Measurements from ENCODE around the gene OR10A3.

GRCh38 chr11:7967097-7967496 lies 25.6 kb upstream of the OR10A3 start:
- TF ChIP-seq, protein P1, sequence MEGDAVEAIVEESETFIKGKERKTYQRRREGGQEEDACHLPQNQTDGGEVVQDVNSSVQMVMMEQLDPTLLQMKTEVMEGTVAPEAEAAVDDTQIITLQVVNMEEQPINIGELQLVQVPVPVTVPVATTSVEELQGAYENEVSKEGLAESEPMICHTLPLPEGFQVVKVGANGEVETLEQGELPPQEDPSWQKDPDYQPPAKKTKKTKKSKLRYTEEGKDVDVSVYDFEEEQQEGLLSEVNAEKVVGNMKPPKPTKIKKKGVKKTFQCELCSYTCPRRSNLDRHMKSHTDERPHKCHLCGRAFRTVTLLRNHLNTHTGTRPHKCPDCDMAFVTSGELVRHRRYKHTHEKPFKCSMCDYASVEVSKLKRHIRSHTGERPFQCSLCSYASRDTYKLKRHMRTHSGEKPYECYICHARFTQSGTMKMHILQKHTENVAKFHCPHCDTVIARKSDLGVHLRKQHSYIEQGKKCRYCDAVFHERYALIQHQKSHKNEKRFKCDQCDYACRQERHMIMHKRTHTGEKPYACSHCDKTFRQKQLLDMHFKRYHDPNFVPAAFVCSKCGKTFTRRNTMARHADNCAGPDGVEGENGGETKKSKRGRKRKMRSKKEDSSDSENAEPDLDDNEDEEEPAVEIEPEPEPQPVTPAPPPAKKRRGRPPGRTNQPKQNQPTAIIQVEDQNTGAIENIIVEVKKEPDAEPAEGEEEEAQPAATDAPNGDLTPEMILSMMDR (IDR thresholded peaks at IDR 0.05; ENCODE audit: low read length): no peak
- no peak for TF ChIP-seq EZH2 (optimal IDR thresholded peaks at IDR 0.05; ENCODE audit: low read depth, low read length)

All from MM.1S (cell line).